ENCODE data around the gene KCTD10. TPM values are rescaled to one million over a fixed set of nuclear protein-coding genes. Genes with fewer than 3 reads are reported as not detected.

The KCTD10 gene
- total RNA-seq, 1 donor: 90.9 TPM

DNA sequence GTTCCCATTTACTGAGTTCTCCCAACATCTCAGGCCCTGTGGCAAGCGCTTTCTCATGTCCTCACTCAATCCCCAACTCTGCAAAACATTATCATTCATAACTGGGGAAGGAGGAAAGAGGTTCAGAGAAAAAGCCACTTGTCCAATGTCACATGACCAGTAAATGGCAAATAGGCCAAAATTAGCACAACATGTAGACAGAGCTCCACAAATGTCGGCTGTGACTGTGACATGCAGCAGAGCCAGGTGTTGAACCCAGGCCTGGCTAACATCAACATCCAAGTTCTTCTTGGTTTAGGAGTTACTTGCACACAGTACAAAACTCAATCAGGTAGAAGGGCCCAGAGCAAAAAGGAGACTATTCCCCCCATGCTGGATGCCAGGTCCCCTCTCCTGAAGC lies 10.8 kb downstream of the KCTD10 start:
- TF ChIP-seq, protein P1, sequence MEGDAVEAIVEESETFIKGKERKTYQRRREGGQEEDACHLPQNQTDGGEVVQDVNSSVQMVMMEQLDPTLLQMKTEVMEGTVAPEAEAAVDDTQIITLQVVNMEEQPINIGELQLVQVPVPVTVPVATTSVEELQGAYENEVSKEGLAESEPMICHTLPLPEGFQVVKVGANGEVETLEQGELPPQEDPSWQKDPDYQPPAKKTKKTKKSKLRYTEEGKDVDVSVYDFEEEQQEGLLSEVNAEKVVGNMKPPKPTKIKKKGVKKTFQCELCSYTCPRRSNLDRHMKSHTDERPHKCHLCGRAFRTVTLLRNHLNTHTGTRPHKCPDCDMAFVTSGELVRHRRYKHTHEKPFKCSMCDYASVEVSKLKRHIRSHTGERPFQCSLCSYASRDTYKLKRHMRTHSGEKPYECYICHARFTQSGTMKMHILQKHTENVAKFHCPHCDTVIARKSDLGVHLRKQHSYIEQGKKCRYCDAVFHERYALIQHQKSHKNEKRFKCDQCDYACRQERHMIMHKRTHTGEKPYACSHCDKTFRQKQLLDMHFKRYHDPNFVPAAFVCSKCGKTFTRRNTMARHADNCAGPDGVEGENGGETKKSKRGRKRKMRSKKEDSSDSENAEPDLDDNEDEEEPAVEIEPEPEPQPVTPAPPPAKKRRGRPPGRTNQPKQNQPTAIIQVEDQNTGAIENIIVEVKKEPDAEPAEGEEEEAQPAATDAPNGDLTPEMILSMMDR (IDR thresholded peaks at IDR 0.05; ENCODE audit: insufficient read depth, low read length): no peak
- H3K4me3 ChIP-seq (ENCODE audit: low read depth, low read length): no peak overlapping the region
- DNase-seq (ENCODE audit: low read depth): no peak

DNA sequence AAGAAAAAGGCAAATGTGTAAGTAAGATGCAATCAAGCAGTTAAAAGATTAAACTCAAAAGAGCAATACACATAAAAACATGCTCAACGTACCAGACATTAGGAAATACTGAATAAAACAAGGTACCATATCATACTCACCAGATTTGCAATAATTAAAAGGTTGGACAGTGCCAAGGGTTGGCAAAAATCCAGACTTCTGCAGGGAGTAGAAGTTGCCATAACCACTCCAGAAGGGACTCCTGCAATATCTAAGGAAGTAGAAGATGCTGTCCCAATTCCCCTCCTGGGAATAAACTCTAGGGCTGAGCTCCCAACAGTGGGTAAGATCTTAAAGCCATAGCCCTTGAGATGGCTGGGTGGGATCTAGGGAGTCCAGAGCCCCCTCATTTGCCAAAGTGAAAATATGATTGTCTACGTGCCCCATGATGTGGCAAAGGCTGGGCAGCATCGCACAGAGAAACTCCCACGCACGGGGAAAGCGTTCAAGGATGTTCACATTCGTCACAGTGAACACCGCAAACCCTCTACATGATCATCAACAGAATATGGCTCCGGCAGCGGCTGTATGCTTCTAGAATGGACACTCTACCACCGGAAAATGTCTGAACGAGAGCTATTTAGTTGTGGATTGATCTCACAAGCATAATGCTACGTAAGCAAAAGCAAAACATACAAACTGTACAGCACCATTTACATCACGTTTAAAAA lies 12.3 kb downstream of the KCTD10 start:
- H3K4me3 ChIP-seq (ENCODE audit: low read depth, low read length): no peak overlapping the region
- TF ChIP-seq, protein P1 (IDR thresholded peaks at IDR 0.05; ENCODE audit: insufficient read depth, low read length): no peak
- DNase-seq (ENCODE audit: low read depth): peak; percentile 63

DNA sequence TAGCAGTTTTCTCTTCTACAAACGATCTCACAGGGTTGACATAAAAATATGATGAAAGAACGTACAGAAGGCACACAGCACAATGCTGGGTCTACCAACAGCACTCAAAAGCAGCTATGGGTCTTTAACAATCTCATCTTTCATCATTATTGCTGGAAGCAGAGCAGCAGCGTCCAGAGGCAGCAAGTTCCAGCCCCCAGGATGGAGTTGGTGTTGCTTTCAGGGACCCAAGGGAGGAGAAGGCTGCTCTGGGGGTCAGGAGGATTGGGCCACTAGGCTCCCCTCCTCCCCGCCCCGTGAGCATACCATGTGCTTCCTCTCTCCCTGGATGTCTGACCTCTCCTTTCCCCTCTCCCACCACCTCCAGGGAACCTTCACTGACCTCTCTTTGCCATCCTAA lies 13.3 kb downstream of the KCTD10 start:
- TF ChIP-seq, protein P1 (IDR thresholded peaks at IDR 0.05; ENCODE audit: insufficient read depth, low read length): no peak
- H3K4me3 ChIP-seq (ENCODE audit: low read depth, low read length): peak overlapping the region; percentile 51
- DNase-seq (ENCODE audit: low read depth): no peak

DNA sequence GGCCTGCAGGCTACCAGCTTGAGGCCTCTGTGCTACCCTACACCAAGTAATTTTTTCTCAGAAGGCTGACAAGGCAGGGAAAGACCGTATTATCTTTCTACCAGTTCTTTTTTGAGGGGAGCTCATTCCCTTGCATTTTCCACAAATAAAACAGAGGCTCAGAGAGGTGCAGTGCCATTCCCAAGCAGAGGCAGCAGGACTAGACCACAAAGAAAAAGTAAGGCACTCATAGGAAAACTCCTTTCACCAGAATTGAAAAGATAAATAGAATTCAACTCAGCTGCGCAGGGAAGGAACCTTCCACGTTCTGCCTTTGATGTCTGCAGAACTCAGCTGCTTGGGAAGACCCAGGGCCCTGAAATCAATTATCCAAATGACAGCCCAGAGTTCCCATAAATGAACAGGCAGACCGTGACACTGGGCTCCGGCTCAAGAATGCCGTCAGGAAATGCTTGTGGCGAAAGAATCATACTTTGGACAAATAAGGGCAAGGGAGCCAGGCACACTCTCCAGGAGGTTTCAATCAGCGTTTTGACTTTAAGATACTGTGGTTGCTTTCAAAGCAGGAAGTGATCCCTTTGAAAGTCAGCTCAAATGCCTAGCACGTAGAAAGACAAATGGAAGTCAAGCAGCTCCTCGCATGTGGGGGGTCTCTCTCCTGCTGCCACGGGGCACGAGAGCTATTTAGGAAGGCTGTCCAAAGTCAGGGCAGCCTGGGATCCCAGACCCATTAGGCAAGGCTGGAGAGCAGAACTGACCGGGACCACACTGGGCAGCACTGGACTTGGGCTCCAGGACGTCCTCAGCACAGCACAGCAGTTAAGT lies 14.0 kb downstream of the KCTD10 start:
- peak; percentile 99 for DNase-seq (ENCODE audit: low read depth)
- TF ChIP-seq, protein P1 (IDR thresholded peaks at IDR 0.05; ENCODE audit: insufficient read depth, low read length): peak; percentile 24
- H3K4me3 ChIP-seq (ENCODE audit: low read depth, low read length): peak overlapping the region; percentile 53

DNA sequence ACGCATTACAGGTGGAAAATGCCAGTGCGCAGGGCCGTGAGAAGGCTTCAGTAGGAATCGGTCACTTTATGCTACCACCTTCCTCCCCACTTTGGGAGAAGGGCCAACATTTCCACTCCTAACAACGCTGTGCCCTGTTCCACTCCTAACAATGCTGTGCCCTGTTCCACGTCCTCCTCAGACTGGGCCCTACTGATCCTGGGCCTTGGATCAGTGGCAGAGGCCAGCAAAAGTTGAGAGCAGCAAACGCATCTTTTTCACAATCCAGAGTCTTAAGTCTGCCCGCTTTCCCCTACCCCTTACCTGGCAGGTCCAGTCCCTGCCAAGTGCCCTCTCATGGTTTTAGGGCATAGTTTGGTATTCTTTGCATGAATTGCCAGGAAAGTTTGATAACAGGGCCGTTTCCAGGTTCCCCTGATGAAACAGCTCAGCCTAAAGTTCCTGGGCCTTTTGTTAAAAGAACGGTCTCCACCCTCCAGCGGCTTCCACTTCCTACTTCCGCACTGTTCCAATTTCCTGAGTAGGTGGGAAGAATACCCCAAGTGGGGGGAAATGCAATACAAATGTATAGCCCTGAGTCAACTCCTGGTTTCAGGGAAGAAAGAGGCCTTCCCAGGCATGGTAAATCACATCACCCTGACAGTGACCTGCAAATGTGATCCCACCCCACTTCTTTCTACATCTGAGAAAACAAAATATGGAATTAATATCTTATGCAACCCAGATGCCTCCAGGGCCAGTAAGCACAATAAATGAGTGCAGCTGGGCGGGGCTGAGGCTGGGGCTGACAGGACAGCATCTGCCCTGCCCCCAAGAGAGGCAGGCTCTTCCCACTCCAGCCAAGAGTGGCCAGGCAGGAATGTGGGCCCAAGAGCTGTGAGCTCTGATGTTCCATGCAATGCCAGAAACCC lies 15.0 kb downstream of the KCTD10 start:
- H3K4me3 ChIP-seq (ENCODE audit: low read depth, low read length): peak overlapping the region; percentile 9
- TF ChIP-seq, protein P1 (IDR thresholded peaks at IDR 0.05; ENCODE audit: insufficient read depth, low read length): no peak
- peak; percentile 97 for DNase-seq (ENCODE audit: low read depth)

DNA sequence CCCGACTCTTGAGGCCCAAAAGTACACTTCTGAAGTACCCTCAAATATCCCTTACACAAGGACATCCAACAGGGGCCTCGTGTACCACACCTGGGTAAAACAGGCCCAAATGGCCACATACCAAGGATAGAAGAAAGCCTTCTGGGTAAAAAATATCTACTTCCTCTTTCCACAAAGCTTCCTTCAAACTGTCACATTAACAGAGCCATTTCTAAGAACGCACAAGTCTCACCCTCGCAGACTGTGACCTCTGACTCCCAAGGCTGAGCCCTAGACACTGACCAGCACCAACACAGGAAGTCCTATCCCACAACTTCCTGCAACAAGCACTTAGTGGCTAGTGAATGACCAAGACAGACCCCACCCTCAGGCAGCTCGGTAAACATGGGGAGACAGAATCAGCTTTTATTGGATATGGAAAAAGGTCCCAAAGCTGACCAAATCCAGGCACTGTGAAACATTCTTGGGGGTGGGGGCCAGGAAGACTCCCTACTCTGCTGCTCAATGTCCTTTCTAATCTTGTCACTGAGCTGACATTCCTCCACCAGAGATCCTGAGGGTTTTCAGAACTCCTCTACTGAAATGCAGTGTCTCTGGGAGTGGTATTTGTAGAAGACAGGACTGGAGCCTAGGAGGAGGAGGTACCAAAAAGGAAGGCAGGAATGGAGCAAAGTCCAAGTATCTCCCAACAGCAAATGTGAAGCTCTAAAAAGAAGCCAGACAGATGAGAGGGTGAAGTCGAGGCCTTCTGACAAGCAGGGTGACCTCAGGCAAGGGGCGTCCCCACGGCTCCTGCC lies 15.9 kb downstream of the KCTD10 start:
- TF ChIP-seq, protein P1 (IDR thresholded peaks at IDR 0.05; ENCODE audit: insufficient read depth, low read length): no peak
- H3K4me3 ChIP-seq (ENCODE audit: low read depth, low read length): no peak overlapping the region
- DNase-seq (ENCODE audit: low read depth): peak; percentile 30

Measured in fibroblast of the aortic adventitia (primary cell).